HL-60 (cell line): ENCODE data around the gene LGALS9C.
"Not testable (repeated sequence)": the region's sequence is repeated elsewhere in the genome, so short reads cannot be mapped to it uniquely, and the experiment has no call there.

Experiments used
- CTCF ChIP-seq: IDR thresholded peaks from one replicate; pipeline ENCODE4 v1.5.1; 2011; ENCODE audit warnings: low read length, control low read depth, inconsistent platforms; ENCODE audit not compliant: insufficient read depth
- POLR2AphosphoS5 ChIP-seq: IDR thresholded peaks from 2 replicates; pipeline ENCODE4 v1.6.1; 2012; ENCODE audit warnings: low read depth

DNA sequence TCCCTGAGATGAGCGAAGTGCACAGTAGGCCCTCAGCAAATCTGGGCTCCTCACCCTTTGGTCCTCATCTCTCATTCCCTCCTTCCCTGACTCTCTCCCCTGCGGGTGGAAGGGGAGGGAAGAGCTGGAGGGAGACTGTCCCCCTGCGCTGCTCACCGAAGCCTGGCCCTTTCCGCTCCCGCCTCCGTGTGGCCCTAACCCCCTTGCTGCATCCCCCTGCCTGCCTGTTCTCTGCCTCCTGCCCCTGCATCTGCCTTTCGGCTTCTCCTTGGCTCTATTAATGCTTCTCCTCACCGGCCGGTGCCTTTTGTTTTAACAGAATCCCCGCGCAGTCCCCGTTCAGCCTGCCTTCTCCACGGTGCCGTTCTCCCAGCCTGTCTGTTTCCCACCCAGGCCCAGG, 12.0 kb downstream of the LGALS9C start:
- not testable (repeated sequence) for TF ChIP-seq POLR2AphosphoS5, CTCF
